ENCODE data around the gene SDHB. TPM values are rescaled to one million over a fixed set of nuclear protein-coding genes. Genes with fewer than 3 reads are reported as not detected.

SDHB gene
- total RNA-seq, 1 donor from 2014 or later: 47.2 TPM

DNA sequence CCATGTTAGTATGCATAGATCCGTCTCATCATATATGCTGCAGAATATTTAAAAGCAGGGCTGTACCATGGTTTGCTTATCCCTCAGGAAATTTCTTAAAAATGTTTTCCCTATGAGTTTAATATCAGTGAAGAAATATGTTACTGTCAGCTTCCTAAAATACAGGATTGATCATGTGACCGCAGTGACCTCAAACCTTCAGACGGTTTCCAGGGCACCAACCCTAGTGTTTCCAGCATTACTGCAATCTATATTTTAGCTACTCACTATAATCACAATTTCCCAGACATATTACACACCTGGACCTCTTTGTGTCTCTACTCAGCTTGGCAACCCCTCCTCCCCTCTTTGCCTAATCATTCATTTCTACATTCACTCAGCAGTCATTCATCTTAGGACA is 7.7 kb upstream of the SDHB start:
- peaks cover 25% of the 10 kb centered on the region for H3K4me1 Mint-ChIP-seq
- no peak overlapping the region for H3K27ac Mint-ChIP-seq (ENCODE audit: unreplicated experiment)
- H3K9me3 Mint-ChIP-seq: no peaks in the 10 kb centered on the region
- H3K4me3 Mint-ChIP-seq: no peak overlapping the region
- TF ChIP-seq, protein P1, sequence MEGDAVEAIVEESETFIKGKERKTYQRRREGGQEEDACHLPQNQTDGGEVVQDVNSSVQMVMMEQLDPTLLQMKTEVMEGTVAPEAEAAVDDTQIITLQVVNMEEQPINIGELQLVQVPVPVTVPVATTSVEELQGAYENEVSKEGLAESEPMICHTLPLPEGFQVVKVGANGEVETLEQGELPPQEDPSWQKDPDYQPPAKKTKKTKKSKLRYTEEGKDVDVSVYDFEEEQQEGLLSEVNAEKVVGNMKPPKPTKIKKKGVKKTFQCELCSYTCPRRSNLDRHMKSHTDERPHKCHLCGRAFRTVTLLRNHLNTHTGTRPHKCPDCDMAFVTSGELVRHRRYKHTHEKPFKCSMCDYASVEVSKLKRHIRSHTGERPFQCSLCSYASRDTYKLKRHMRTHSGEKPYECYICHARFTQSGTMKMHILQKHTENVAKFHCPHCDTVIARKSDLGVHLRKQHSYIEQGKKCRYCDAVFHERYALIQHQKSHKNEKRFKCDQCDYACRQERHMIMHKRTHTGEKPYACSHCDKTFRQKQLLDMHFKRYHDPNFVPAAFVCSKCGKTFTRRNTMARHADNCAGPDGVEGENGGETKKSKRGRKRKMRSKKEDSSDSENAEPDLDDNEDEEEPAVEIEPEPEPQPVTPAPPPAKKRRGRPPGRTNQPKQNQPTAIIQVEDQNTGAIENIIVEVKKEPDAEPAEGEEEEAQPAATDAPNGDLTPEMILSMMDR (conservative IDR thresholded peaks at IDR 0.05): no peak
- no peak for DNase-seq (ENCODE audit: low read depth, low spot score)
- H3K27me3 Mint-ChIP-seq (ENCODE audit: low read depth): peaks cover 7% of the 10 kb centered on the region
- H3K36me3 Mint-ChIP-seq (ENCODE audit: low read depth): no peaks in the 10 kb centered on the region

DNA sequence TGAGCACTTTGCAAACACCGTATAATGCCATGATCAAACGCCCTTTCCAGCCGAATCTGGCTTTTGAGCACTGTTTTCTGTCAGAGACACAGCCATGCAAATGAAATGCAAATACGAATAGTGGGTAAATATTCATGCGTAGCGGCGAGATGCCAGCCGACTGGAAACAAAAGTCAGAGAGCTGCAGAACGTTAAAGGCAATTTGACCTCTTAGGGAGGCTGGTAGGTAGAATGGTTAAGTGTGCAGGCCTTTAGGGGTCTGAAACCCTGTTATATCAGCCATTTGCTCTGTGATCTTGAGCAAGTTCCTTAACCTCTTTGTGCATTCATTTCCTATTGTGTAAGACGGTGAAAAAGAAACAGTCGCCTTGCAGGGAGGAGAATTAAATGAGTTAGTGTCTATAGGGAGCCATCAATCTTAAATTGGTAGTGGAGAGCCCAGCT is 6.5 kb upstream of the SDHB start:
- TF ChIP-seq, protein P1 (conservative IDR thresholded peaks at IDR 0.05): no peak
- Mint-ChIP-seq H3K4me3 (no peak overlapping the region), H3K27me3 (ENCODE audit: low read depth) (peaks cover 7% of the 10 kb centered on the region), H3K36me3 (ENCODE audit: low read depth) (no peaks in the 10 kb centered on the region), H3K9me3 (no peaks in the 10 kb centered on the region), H3K4me1 (peaks cover 25% of the 10 kb centered on the region), H3K27ac (ENCODE audit: unreplicated experiment) (no peak overlapping the region)
- no peak for DNase-seq (ENCODE audit: low read depth, low spot score)

DNA sequence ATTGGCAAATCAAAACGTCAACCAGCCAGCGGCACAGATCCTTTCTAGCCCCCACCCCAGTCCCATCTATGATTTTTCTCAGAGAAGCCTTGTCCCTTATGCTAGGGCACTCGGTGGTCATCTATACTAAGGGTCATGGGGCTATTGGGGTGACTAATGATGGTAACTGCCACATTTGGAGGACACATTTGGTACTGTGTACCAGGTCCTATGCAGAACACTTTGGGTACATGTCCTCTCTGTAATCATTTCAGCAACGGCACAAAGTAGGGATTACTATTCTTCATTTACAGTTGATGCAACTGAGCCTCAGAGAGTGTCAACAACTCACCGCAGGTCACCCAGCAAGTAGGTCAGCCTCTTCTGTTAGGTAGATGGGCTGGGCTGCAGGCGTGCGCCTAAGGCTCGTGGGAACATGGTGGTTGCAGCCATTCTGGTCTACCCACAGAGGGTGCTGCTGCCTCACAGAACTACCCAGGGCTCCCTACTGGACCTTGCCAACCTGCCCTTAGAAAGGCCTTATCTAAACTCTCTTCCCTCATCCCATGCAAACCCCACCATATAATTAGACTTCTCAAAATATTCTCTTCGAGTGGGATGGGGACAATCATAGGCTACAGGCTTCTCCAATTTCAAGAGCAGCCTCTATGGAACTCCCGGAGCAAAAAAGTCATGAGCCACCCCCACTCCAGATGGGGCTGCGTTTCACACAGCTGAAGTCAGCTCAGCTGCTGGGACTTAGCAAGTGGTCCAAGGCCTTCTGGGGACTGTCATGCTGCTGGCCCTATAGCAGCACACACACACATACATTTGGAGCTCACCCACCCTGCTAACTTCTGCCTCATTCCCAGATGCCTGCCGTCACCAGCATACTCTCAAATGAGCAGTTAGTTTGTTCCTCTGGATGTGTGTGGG is 5.8 kb upstream of the SDHB start:
- peak overlapping the region; percentile 68 for H3K27ac Mint-ChIP-seq (ENCODE audit: unreplicated experiment)
- DNase-seq (ENCODE audit: low read depth, low spot score): peak; percentile 66
- H3K4me3 Mint-ChIP-seq: peak overlapping the region; percentile 24
- TF ChIP-seq, protein P1 (conservative IDR thresholded peaks at IDR 0.05): peak; percentile 78
- no peaks in the 10 kb centered on the region for H3K9me3 Mint-ChIP-seq
- no peaks in the 10 kb centered on the region for H3K36me3 Mint-ChIP-seq (ENCODE audit: low read depth)
- H3K27me3 Mint-ChIP-seq (ENCODE audit: low read depth): peaks cover 7% of the 10 kb centered on the region
- H3K4me1 Mint-ChIP-seq: peaks cover 25% of the 10 kb centered on the region

DNA sequence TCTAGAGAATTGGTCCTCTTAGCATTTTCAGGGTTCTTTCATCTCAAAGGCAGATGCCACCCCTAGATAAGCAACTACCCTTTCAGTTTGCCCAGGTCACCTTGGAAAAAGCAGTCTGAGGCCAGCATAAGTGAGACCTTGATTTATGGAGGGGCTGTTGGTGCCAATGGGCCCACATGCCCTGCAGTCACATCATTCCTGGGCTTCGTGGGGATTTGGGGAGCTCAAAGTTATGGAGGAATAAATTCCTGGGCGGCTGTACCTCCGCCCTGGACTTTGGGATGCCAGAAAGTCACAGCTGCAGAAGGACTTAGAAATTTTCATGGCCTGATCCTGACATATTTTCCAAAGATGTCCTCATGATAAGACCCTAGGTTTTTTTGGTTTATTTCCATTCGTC is 2.7 kb upstream of the SDHB start:
- no peak for DNase-seq (ENCODE audit: low read depth, low spot score)
- TF ChIP-seq, protein P1 (conservative IDR thresholded peaks at IDR 0.05): no peak
- Mint-ChIP-seq H3K36me3 (ENCODE audit: low read depth) (no peaks in the 10 kb centered on the region), H3K4me1 (peaks cover 39% of the 10 kb centered on the region), H3K4me3 (peak overlapping the region; percentile 59), H3K27me3 (ENCODE audit: low read depth) (peaks cover 7% of the 10 kb centered on the region), H3K9me3 (no peaks in the 10 kb centered on the region), H3K27ac (ENCODE audit: unreplicated experiment) (no peak overlapping the region)

DNA sequence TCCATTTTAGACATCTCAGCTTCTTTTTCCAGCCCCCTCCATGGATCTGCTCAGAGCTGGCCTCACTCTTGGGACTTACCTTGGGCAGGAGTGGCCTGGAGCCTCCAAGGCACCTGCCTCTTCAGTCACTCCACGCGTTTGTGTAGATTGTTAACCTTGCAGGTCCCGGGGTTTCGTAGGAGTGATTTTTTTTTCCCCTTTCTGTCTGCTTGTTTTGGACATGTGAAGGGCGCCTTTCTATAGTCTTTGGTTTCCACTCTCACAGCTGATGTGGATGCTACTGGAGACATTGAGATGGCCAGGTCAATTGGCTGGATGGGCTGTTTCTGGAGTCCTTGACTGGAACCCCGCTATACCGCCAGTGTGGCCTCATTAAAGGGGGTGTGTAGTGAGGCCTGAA is 2.0 kb upstream of the SDHB start:
- no peak overlapping the region for H3K27ac Mint-ChIP-seq (ENCODE audit: unreplicated experiment)
- peaks cover 43% of the 10 kb centered on the region for H3K4me1 Mint-ChIP-seq
- no peak for DNase-seq (ENCODE audit: low read depth, low spot score)
- TF ChIP-seq, protein P1 (conservative IDR thresholded peaks at IDR 0.05): no peak
- H3K9me3 Mint-ChIP-seq: no peaks in the 10 kb centered on the region
- peak overlapping the region; percentile 59 for H3K4me3 Mint-ChIP-seq
- H3K36me3 Mint-ChIP-seq (ENCODE audit: low read depth): no peaks in the 10 kb centered on the region
- peaks cover 7% of the 10 kb centered on the region for H3K27me3 Mint-ChIP-seq (ENCODE audit: low read depth)

Measured in neural crest cell (in vitro differentiated cells).